HTR-8/SVneo (cell line): ENCODE results near the gene ELK4.

Source experiments
- DNase-seq: peaks from one replicate; pipeline ENCODE4 v3.0.0; 2011; ENCODE audit warnings: low spot score, mixed read lengths; ENCODE audit not compliant: insufficient read length
- FAIRE-seq: peaks from 2 replicates; lab custom pipeline; 2011; peaks lifted over from hg19 to GRCh38; lab: Jason Lieb, UNC

ELK4 gene, protein sequence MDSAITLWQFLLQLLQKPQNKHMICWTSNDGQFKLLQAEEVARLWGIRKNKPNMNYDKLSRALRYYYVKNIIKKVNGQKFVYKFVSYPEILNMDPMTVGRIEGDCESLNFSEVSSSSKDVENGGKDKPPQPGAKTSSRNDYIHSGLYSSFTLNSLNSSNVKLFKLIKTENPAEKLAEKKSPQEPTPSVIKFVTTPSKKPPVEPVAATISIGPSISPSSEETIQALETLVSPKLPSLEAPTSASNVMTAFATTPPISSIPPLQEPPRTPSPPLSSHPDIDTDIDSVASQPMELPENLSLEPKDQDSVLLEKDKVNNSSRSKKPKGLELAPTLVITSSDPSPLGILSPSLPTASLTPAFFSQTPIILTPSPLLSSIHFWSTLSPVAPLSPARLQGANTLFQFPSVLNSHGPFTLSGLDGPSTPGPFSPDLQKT

GRCh38 chr1:205631768-205632668 lies at the start of gene ELK4:
ELK4 (minus strand) TSS chr1:205632011; CDS start chr1:205623882, 8,129 bp downstream.
- FAIRE-seq (peak; percentile 69), DNase-seq (peak; percentile 98)

DNA sequence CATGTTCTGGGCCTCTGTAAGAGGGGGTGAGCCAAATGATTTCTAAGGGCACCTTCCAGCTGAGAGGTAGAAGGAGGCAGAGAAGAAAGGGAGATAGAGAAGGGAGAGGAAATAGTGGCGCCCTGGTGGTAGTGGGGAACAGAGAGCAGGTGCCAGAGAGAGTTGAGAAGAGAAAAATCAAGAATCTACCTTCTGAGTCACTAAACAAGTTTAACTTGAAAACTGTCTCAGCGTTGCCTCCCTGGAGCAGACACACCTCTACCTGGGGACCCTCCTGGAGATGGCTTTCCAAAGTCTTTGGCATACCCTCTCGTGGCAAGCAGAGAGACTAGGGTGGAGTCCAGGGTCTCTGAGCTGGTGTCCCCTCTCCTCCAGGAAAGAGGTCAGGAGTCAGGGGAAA lies 49.6 kb upstream of the ELK4 start:
- no peak for FAIRE-seq
- no peak for DNase-seq

DNA sequence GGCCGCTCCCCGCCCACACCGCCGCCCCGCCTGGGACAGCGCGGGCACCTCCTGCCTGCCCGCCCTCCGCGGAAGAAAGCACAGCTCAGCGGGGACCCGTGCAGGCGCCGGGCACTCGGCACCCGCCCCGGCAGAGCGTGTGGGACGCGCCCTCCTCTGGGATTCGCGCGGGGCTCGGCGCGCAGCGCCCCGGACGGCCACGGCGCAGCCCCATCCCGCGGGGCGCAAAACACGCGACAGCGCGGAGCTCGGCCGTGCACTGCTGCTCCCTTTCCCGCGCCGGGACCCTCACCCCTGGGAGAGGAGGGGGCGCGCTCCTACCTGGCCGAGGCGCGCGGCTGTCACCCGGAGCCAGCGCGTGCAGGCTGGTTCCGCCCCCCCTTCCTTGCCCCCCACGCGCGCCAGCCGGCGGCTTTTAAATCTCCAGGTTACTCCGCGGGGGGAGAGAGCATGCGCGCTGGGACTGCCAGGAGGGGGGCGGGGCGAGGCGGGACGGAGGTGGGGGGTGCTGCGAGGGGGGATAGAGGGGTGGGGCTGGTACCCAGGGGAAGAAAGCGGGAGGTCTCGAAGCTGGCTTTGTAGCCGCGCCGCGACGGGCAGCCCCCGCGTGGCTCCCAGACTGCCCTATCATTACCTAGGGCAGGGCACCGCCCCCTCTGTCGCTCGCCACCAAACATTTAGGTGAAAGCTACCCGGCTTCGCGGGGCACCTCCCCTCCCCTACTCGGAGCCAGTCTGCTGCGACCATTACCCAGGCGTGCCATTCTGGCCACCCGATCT lies 48.5 kb upstream of the ELK4 start, which contains the start of gene SLC45A3:
SLC45A3 (minus strand) TSS at position 437 of the 779 bp plus-strand sequence. CDS start 15,853 bp downstream, outside the sequence.
- no peak for FAIRE-seq
- DNase-seq = peak; percentile 81

- FAIRE-seq = no peak
- no peak for DNase-seq
These were observed 46.7 kb upstream of the ELK4 start for GRCh38 chr1:205678286-205679111.

- DNase-seq = no peak
These were observed 45.4 kb upstream of the ELK4 start for GRCh38 chr1:205677167-205677566.

GRCh38 chr1:205676597-205676996 lies 44.8 kb upstream of the ELK4 start:
- DNase-seq (no peak), FAIRE-seq (no peak)

More at GRCh38 chr1:205677167-205677566, 45.4 kb upstream of the ELK4 start:
- FAIRE-seq = no peak

DNA sequence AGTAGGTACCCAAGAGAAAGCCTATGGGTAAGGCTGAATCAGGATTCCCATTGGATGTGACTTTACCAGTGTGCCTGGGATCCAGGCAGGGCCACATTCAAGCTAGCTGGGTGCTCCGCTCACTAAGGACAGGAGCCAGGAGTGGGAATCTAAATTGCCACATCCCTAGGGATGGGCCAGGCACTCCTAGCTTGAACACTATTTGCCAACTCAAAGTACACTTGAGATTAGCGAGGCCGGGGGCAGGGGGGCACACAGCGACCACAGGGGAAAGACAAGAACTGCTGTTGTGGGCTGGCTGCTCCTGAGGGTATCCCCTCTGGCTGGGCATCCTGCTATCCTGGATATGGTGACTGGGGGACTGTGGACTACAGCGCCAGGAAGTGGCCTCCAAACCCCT lies 44.2 kb upstream of the ELK4 start:
- no peak for DNase-seq
- FAIRE-seq = no peak

GRCh38 chr1:205675247-205675646 lies 43.4 kb upstream of the ELK4 start:
- no peak for DNase-seq
- no peak for FAIRE-seq

DNA sequence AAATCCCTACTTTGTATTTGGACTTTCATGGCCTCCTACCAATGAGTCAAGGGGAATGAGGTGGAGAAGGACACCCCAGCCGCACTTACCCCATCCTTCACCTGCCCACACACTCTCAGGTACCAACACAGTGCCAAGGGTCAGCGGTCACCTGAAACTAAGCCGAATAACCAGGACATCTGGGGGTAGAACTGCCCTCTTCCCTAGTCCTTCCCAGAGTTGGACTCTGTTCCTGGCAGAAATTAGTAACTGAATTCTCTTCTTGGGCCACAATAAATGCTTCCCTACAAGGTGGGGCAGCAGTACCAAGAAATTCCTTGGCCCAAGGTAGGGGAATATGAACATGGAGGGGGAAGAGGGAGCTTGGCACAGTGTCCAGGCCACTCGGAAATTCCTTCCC lies 41.2 kb upstream of the ELK4 start:
- no peak for DNase-seq
- no peak for FAIRE-seq

DNA sequence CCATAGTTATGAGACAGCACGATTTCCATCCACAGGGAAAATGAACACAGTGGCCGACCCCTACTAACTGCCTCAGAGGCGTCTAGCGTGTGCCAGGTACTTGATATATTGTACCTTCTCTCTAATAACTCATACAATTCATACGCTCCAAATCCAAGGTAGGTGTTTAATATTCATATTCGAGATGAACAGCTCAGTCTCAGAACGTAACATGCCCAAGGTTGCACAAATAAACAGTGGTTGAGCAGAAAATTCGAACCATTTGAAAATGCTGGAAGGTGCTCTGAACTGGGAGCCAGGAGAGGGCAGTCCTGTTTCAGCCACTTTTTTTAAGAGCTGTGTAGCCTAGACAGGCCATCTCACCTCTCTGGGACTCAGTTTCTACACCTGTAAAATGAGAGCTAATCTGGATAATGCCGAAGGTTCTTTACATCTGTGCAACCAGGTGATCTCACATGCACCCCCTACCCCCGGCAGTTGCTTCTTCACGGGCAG lies 40.6 kb upstream of the ELK4 start:
- FAIRE-seq (no peak), DNase-seq (no peak)

- no peak for FAIRE-seq
These were observed 39.0 kb upstream of the ELK4 start for GRCh38 chr1:205670611-205671430.

GRCh38 chr1:205670150-205670446 lies 38.3 kb upstream of the ELK4 start:
- no peak for FAIRE-seq
- no peak for DNase-seq

More at GRCh38 chr1:205670611-205671430, 39.0 kb upstream of the ELK4 start:
- no peak for DNase-seq

GRCh38 chr1:205669341-205670149 lies 37.7 kb upstream of the ELK4 start:
- DNase-seq (no peak), FAIRE-seq (no peak)

DNA sequence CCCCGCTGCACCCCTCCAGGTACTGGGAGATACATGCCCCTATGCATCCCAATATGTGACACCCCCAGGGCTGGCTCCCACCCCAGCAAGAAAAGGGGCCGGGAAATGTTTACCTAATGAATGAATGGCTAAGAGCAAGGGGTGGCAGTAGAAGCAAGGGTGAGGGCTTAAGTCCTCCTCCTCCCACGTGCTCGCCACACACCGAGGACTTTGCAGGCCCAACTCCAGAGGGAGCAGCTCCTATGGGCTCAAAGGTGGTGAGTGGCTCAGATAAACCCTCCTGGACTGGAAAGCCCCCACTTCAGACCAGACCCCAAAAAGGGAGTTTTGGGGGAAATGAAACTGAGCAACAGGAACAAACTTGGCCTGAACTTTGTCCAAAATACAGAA lies 37.1 kb upstream of the ELK4 start:
- DNase-seq = no peak
- FAIRE-seq = no peak

DNA sequence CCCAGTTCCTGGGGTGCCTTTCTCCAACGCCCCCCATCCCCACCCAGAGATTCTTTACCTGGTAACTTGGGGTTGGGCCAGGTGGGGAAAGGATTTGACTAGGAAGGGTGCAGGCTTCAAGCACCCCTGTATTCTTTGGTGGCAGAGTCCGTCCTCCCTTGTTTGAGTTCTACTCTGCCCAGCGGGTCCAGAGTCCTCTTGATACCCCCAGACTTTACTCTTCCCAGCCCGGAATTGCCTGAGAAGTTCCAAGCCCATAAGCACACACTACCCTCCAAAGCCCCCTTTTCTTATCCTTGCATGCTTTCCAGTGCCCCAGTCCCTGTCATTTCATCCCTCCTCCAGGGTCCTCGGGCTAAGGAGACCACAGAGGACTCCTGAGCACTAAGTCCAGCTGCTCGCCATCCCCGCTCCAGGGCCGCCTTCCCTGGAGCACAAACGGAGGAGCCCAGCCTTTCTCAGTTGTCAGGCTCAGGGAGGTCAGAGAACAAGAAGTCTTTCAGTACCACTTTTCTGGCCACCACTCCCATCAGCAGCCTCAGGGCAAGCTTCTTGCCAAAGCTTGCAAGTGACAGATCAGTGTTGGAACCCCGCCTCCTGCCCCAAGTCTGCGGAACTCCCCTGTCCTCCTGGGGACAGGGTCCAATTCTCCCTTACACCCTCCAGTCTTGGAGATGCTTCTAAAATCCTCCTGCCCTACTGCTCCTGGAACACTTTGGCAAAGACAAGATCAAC lies 36.3 kb upstream of the ELK4 start:
- DNase-seq (no peak), FAIRE-seq (no peak)

GRCh38 chr1:205666372-205667166 lies 34.8 kb upstream of the ELK4 start:
- FAIRE-seq (no peak), DNase-seq (no peak)
